ENCODE data around the gene PPP6R1.

PPP6R1 gene

GRCh38 chr19:55189403-55189835, 69.4 kb downstream of the PPP6R1 start:
- no peak overlapping the region for H3K27ac ChIP-seq
- TF ChIP-seq, protein P1, sequence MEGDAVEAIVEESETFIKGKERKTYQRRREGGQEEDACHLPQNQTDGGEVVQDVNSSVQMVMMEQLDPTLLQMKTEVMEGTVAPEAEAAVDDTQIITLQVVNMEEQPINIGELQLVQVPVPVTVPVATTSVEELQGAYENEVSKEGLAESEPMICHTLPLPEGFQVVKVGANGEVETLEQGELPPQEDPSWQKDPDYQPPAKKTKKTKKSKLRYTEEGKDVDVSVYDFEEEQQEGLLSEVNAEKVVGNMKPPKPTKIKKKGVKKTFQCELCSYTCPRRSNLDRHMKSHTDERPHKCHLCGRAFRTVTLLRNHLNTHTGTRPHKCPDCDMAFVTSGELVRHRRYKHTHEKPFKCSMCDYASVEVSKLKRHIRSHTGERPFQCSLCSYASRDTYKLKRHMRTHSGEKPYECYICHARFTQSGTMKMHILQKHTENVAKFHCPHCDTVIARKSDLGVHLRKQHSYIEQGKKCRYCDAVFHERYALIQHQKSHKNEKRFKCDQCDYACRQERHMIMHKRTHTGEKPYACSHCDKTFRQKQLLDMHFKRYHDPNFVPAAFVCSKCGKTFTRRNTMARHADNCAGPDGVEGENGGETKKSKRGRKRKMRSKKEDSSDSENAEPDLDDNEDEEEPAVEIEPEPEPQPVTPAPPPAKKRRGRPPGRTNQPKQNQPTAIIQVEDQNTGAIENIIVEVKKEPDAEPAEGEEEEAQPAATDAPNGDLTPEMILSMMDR (conservative IDR thresholded peaks at IDR 0.05), result no peak
- no peak for TF ChIP-seq ZFX (IDR thresholded peaks at IDR 0.05)

GRCh38 chr19:55188625-55189024, 70.2 kb downstream of the PPP6R1 start:
- no peak for TF ChIP-seq ZFX (IDR thresholded peaks at IDR 0.05)
- TF ChIP-seq, protein P1 (conservative IDR thresholded peaks at IDR 0.05), result no peak
- H3K27ac ChIP-seq, result no peak overlapping the region

- TF ChIP-seq, protein P1 (conservative IDR thresholded peaks at IDR 0.05), result no peak
- no peak for TF ChIP-seq ZFX (IDR thresholded peaks at IDR 0.05)
- no peak overlapping the region for H3K27ac ChIP-seq
These were observed 72.7 kb downstream of the PPP6R1 start for GRCh38 chr19:55186080-55186479.

GRCh38 chr19:55181740-55182139, 77.1 kb downstream of the PPP6R1 start:
- H3K27ac ChIP-seq, result no peak overlapping the region
- no peak for TF ChIP-seq ZFX (IDR thresholded peaks at IDR 0.05)
- TF ChIP-seq, protein P1 (conservative IDR thresholded peaks at IDR 0.05), result no peak
